Inflammatory macrophage treated with lipopolysaccharide for 1 hour (primary cell): ENCODE results near the gene NES.

Experiments
- DNase-seq, 2 donors: peaks; one replicate each; pipeline ENCODE4 v3.0.0-alpha.2; 2020 to 2022

NES gene

DNA sequence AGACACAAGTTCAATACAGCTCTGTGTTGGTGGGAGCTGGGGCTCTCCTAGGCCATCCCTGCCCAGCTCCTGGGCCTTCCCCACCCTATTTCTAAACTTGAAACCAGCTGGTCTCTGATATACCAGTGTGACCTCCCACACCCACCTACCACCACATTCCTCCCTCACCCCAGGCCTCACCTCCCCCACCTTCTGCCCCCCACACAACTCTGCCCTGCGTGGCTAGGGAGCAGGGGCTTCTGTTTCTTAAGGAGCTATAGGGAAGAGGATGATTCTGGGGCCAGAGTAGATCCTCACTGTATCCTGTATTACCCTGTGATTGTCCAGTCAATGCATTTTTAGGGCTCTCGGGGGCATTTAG, 16.5 kb downstream of the NES start:
- DNase-seq: no peak

DNA sequence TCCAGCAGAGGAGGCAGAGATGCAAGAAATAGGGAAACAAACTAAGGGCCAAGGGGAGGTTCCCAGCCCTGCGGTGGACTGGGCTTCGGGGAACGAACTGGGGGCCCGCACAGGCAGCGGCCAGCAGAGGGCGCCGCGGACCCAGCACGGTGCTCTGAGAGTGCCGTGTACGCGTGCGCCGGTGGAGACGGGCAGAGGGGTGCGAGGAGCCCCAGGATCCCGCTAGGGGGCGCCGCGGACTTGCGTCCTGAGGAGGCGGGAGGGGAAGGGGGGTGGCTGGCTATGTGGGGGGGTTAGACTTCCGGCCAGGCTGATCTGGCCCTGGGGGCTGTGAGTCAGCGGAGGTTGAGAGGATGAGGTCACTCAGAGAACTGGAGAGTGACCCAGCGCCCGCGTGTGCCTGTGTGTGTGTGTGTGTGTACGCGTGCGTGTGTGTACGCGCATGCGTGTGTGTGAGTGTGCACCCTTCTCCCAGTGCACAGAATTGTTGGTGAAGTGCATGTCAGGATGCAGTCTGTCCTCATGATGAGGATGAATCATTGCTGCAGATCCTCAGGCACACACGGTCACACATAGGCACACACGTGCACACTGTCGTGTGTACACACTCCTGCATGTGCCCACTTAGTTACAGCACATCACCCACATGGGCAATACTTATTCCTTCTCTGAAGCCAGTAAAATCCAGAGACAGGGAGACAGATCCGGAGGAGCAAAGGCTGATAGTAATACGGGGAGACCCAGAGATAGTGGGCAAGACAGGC, 17.0 kb downstream of the NES start:
- DNase-seq: peak; percentile 91 to 98

DNA sequence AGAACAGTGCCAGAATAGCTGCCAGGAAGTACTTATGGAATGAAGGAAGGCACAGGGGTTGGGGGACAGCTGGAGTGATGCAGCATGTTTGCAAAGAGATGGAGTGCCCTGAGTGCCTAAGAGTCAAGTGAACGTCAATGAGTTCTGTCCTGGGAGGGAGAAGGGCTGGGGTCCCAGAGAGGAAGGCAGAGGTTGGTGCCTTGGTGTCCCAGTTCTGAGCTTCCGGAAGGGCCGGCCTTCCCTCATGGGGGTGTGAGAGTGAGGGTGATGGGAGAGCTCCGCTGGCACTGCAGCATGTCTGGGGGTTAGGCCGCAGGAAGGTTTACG, 17.6 kb downstream of the NES start:
- no peak for DNase-seq

DNA sequence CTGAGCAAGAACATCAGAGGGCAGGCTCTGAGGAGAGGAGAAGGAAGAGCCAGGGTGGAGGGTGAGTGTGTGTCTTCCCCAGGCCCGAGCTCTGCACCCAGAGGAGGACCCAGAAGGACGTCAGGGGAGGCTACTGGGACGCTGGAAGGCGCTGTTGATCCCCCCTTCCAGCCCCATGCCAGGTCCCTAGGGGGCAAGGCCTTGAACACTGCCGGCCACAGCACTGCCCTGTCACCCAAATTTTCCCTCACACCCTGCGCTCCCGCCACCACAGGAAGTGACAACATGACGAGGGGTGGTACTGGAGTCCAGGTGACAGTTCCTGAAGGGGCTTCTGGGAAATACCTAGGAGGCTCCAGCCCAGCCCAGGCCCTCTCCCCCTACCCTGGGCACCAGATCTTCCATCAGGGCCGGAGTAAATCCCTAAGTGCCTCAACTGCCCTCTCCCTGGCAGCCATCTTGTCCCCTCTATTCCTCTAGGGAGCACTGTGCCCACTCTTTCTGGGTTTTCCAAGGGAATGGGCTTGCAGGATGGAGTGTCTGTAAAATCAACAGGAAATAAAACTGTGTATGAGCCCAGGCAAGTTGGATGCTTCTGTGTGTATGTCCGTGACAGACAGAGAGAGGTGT, 18.1 kb downstream of the NES start:
- DNase-seq: no peak

DNA sequence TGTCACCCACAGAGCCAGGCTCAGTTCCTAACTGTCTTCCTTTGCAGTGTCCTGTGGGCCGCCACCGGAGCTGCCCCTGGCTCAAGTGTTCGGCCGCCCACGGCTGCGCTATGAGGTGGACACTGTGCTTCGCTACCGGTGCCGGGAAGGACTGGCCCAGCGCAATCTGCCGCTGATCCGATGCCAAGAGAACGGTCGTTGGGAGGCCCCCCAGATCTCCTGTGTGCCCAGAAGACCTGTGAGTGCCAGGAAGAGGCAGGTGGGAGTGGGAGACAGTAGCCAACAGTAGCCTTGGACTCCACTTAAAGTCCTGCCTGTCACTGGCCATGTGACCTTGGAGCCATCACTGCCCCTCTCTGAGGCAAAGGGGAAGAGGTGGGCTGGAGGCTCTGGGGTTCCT, 18.7 kb downstream of the NES start:
- no peak for DNase-seq

DNA sequence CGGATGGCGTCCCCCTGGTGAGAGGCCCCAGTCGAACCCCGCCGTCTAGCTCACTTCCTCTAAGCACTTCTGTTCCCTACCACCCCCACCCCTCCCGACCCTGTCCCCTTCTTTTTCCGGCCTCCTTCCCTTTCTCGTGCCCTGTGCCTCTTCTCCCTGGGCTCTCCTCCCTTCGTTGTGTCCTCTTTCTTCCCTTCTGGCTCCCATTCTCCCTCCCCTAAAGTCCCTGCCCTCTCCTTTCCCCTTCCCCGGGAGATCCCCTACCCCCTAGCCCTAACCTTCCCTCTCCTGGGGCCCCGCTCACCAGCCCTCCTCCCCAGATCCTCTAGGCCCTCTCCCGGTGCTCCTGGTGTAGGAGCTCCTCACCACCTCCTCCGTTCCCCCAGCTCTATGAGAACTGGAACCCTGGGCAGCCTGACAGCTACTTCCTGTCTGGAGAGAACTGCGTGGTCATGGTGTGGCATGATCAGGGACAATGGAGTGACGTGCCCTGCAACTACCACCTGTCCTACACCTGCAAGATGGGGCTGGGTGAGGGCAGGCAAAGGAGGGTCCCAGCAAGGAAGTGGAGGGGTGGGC, 19.4 kb downstream of the NES start:
- peak in 1 of 2 donors; percentile 18 for DNase-seq

DNA sequence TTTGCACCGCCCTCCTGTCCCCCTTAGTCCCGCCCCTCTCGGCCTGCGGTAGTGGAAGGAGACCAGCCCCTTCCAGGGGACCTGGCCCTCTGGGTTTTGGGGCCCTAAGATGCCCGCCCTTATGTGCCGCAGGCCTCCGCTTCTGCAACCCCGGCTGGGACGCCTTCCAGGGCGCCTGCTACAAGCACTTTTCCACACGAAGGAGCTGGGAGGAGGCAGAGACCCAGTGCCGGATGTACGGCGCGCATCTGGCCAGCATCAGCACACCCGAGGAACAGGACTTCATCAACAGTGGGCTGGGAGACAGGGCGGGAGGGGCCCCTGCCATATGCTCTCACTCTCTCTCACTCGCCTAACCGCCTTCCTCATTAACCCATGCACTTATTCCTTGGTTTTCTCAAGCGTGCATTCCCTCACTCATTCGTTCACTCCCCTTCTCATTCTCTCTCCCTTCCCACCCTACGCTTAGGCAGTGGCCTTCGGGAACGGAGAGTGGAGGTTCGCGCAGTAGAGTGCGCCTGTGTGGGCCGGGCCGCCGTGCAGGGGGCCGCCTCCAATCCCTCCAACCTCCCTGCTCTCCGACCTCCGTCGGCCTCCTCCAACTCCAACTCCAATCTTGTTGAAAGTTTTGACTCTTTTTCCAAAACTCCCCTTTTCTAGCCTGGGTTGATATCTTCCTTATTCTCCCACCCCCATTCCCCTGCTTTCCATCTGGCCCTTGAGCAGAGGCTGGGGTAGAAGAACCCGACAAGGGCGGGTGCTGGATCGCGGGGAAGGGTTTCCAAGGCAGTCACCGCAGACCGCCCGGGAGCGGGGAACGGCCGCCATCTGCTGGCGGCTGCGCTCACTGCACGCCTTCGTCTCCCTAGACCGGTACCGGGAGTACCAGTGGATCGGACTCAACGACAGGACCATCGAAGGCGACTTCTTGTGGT, 20.1 kb downstream of the NES start:
- DNase-seq: peak; percentile 28 to 82

DNA sequence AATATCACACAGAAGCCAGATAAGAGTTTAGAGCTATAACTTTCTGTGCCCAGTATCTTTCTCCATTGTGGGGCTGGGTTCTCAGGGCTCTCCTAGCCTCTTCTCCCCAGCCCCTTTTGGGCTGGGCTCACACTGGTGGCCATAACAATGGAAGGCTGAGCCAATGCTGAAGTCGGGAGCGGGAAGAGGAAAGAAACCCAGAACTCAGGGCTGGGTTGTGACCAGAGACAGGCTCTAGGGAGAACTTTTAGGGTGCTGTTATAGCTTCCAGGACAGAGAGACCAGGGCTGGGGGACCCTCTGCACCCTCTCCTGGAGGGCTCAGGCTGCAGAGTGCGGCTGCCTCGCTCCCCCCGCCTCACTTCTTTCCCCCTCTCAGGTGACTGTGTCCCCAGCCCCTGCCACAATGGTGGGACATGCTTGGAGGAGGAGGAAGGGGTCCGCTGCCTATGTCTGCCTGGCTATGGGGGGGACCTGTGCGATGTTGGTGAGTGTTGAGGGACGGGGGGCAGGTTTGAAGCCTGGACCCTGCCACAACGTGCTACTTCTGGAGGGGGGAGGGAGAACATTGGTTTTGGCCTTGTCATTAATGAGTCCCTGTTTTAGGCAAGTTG, 21.2 kb downstream of the NES start:
- no peak for DNase-seq

DNA sequence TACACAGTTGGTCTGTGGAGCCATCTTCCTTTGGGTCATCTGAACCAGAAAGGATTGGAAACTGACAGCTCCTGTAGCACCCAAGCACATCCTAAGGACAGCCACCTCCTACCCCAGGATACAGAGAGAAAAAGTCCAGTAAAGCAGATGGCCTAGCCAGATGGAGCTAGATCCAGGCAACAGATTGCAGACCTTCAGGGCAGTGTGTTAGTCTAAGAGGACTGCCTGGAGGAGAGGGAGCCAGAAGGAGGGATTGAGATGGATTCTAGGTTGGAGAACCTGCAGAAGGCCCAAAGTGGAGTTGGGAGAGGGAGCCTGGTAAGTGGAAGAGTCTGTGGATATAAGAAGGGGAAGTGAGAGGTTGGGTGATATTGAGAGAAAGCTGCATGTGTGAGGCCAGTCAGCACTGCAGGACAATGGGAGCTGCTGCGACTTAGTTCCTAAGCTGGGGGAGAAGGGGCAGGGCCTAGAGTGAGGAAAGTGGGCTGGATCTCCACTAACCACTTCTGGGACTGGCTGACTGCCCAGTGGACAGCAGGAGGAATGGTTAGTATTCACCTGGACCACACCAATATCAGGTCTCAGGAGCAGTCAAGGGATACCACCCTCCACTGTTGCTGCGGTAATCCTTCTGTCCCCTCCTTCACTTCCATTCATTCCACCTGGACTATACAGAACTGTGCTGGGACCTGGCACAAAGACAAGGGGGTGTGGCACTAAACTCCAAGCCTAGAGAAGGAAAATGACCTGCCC, 21.9 kb downstream of the NES start:
- no peak for DNase-seq

DNA sequence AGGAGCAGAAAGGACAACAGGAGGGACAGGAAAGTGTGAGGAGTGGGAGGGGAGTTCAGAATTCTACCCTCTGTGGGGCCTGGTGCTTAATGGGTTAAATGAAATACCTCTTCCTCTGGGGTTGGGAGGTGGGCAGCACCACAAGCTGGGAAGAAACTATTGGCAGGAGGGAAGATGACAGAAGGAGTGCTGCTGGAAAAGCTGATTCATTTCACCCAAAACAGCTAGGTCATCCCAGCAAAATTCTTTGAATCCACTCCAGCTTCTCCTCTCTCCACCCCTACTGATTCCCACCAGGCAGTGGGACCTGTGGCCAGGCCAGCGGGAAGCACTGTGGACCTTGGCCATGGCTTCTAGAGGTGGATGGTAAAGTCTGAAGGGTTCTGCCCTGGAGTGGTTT, 22.5 kb downstream of the NES start:
- no peak for DNase-seq

DNA sequence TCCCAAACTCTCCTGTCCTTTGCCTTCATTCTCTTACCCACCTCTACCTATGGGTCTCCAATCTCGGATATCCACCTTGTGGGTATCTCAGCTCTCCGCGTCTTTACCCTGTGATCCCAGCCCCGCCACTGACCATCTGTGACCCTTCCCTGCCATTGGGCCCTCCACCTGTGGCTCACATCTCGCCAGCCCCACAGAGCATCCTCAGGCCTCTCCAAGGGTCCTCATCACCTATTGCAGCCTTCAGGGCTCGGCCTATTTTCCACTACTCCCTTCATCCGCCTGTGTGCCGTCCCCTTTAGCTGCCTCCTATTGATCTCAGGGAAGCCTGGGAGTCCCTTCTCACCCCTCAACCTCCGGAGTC, 24.2 kb downstream of the NES start:
- DNase-seq: no peak

DNA sequence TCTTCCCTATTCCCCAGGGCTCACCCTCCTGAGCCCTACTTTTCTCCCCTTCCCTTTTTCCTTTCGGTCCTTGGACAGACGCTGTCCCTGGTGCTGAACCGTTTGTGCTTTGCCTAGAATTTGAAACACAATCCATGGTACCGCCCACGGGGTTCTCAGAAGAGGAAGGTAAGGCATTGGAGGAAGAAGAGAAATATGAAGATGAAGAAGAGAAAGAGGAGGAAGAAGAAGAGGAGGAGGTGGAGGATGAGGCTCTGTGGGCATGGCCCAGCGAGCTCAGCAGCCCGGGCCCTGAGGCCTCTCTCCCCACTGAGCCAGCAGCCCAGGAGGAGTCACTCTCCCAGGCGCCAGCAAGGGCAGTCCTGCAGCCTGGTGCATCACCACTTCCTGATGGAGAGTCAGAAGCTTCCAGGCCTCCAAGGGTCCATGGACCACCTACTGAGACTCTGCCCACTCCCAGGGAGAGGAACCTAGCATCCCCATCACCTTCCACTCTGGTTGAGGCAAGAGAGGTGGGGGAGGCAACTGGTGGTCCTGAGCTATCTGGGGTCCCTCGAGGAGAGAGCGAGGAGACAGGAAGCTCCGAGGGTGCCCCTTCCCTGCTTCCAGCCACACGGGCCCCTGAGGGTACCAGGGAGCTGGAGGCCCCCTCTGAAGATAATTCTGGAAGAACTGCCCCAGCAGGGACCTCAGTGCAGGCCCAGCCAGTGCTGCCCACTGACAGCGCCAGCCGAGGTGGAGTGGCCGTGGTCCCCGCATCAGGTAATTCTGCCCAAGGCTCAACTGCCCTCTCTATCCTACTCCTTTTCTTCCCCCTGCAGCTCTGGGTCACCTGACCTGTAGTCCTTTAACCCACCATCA, 24.8 kb downstream of the NES start:
- peak; percentile 49 to 76 for DNase-seq

DNA sequence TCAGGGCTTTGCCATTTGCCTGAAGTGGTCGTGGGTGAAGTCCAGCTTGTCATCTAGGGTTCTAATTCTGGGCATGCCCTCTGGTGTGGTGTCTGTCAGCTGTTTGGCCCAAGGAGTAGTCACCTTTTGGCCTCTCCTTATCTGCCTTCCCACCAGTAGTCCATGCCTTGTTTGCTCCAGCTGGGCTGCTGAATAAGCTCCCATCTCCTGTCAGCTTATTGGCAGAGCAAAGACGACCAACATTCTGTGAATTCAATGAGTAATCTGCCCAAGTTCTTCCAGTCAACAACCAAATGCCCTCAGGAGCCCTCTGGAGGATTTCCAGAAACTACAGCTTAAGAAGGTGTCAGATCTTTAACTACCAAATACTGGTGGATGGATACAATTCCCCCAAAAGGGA, 28.3 kb downstream of the NES start:
- DNase-seq: no peak

DNA sequence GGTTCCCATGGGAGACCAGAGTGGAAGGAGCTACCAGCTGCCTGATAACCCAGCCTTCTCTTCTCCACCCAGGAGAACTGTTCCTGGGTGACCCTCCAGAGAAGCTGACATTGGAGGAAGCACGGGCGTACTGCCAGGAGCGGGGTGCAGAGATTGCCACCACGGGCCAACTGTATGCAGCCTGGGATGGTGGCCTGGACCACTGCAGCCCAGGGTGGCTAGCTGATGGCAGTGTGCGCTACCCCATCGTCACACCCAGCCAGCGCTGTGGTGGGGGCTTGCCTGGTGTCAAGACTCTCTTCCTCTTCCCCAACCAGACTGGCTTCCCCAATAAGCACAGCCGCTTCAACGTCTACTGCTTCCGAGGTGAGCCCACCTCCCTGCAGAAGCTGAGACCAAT, 28.7 kb downstream of the NES start:
- no peak for DNase-seq

DNA sequence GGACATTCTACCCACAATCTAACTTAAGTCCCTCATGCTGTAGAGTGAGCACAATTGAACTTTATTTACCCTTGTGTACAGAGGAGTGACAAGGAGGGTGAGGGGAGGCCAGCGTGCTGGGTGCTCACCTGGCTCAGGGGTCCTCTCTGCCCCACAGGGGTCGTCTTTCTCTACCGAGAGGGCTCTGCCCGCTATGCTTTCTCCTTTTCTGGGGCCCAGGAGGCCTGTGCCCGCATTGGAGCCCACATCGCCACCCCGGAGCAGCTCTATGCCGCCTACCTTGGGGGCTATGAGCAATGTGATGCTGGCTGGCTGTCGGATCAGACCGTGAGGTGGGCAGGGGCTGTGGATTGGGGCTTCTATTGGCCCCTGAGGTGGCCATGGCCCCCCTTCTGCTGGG, 29.9 kb downstream of the NES start:
- DNase-seq: no peak

DNA sequence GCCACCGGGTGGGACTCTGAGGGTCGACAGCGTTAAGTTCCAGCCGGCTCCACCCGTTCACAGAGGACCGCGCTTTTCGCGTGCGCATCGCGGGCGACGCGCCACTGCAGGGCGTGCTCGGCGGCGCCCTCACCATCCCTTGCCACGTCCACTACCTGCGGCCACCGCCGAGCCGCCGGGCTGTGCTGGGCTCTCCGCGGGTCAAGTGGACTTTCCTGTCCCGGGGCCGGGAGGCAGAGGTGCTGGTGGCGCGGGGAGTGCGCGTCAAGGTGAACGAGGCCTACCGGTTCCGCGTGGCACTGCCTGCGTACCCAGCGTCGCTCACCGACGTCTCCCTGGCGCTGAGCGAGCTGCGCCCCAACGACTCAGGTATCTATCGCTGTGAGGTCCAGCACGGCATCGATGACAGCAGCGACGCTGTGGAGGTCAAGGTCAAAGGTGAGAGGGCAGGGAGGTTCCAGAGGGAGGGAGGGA, 30.4 kb downstream of the NES start:
- no peak for DNase-seq

DNA sequence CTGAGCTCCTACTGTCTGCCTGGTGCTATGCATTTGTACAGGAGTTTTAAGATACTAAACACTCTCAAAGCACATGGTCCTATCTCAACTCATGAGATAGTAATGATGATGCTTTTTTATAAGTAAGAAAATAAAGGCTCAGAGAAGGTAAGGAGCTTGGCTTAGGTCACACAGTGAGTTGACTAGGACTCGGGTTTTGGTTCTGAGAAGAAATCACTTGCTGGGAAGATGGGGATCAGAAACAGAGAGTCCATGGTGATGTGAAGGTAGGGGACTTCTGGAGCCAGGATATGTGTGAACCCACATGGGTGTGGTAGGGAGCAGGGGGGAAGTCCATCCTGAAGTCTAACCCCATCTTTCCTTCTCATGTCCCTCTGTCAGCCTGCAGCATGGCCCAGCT, 31.5 kb downstream of the NES start:
- DNase-seq: no peak

DNA sequence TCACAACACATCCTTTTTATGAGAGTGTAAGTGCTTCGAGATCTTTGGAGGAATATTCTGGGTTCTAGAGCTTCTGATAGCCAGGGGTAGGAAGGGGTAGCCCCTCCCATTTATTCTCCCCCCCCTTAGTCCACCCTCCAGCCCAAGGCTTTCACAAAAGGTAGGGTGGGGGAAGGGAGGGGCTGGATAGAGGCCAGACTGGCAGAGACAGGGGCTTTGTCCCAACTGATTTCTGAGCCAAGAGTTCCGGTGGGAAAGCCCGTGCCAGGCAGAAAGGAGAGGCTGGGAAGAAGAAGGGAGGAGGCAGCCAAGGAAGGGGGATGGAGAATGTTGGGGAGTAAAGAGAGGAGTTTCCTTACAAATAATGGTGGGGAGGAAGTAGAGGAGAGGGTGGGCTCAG, 32.2 kb downstream of the NES start:
- no peak for DNase-seq

DNA sequence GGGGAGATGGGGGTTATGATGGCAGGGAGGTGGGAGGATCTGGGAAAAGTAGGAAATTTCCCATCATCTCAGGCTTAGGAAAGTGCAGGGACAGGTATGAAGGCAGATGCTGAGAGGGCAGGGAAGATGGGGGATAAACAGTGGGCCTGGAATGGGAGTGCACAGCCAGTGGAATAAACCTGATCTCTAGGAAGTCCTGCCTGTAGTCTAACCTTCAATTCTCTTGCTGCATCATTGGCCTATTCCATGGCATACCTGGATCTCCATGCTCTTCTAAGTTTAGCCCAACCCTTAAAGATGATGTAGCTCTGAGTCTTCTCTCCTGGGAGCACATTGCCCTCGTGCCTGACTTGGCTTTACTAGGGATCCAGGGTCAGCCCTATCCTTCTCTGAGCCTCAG, 32.6 kb downstream of the NES start:
- DNase-seq: no peak

DNA sequence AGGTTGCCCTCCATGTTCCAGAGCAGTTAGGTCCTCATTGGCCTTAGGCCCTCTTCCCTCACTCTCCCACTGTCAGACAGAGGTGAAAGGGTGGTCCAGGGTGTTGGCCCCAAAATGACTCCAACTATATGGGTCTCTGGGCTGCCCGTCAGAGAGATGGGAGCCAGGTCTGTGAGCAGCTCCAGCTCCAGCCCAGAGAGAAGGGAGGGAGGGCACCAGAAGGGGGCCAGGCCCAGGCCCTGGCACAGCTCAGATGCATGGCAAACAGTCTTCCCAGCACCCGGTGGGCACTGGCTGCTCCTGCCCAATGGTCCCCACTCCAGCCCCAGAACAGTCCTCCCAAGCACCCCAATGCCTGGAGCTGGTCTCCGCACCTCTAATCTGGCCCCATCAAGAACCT, 33.1 kb downstream of the NES start:
- DNase-seq: no peak

DNA sequence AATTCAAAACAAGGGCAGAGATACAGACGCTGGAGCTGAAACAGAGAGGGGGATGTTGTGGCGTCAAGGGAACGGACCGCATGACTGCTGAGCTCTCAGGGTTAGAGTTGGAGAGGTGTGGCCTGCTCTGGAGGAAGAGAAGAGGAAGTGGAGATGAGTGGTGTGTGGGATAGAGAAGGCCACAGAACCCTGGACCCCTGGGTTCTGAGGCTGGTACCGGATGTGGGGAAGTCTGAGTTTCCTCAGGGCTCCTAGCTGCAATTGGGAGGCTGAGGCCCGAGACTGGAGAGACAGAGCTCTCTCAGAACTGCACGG, 33.5 kb downstream of the NES start:
- peak; percentile 31 to 32 for DNase-seq
